Stimulated activated CD4-positive, alpha-beta T cell treated with anti-CD3 and anti-CD28 coated beads, Interleukin-12 subunit alpha, Interleukin-12 subunit beta, amount 100 ng/mL, for 24 hours (primary cell): Measurements from ENCODE around the gene WDSUB1.

Source experiments
- DNase-seq, 2 experiments: peaks; one replicate each; pipeline ENCODE4 v3.0.0-alpha.2; 2020; ENCODE audit warnings: low read depth in 2 of 2

WDSUB1 gene

GRCh38 chr2:159224061-159224813, 62.3 kb downstream of the WDSUB1 start:
- DNase-seq = no peak

- no peak for DNase-seq
Observed at GRCh38 chr2:159219394-159219998, 67.0 kb downstream of the WDSUB1 start.

- DNase-seq = no peak
Observed at GRCh38 chr2:159218389-159218788, 68.1 kb downstream of the WDSUB1 start.

GRCh38 chr2:159217676-159218075, 68.8 kb downstream of the WDSUB1 start:
- DNase-seq = no peak

- no peak for DNase-seq
Observed at GRCh38 chr2:159215116-159215515, 71.4 kb downstream of the WDSUB1 start.

GRCh38 chr2:159214325-159214865, 72.1 kb downstream of the WDSUB1 start:
- DNase-seq = no peak

GRCh38 chr2:159213296-159213695, 73.2 kb downstream of the WDSUB1 start:
- DNase-seq = no peak

GRCh38 chr2:159211447-159212396, 74.8 kb downstream of the WDSUB1 start:
- DNase-seq = no peak

- DNase-seq = no peak
Observed at GRCh38 chr2:159209341-159210306, 76.9 kb downstream of the WDSUB1 start.

GRCh38 chr2:159208438-159208837, 78.1 kb downstream of the WDSUB1 start:
- no peak for DNase-seq

GRCh38 chr2:159206736-159207380, 79.6 kb downstream of the WDSUB1 start:
- no peak for DNase-seq

- no peak for DNase-seq
Observed at GRCh38 chr2:159204381-159205144, 81.9 kb downstream of the WDSUB1 start.

- no peak for DNase-seq
Observed at GRCh38 chr2:159202568-159203071, 83.9 kb downstream of the WDSUB1 start.

GRCh38 chr2:159201360-159202063, 85.0 kb downstream of the WDSUB1 start:
- no peak for DNase-seq

GRCh38 chr2:159200498-159200897, 86.0 kb downstream of the WDSUB1 start:
- no peak for DNase-seq

GRCh38 chr2:159199761-159200465, 86.6 kb downstream of the WDSUB1 start:
- no peak for DNase-seq

GRCh38 chr2:159199236-159199635, 87.3 kb downstream of the WDSUB1 start:
- no peak for DNase-seq

- DNase-seq = no peak
Observed at GRCh38 chr2:159196393-159196925, 90.0 kb downstream of the WDSUB1 start.
